Stimulated activated CD8-positive, alpha-beta memory T cell treated with anti-CD3 and anti-CD28 coated beads, Interleukin-7, amount 100 ng/mL, for 24 hours (primary cell): Measurements from ENCODE around the gene SMIM35.
"Not testable (repeated sequence)": the region's sequence is repeated elsewhere in the genome, so short reads cannot be mapped to it uniquely, and the experiment has no call there.

Experiments used
- DNase-seq: peaks from one replicate; pipeline ENCODE4 v3.0.0-alpha.2; 2020; ENCODE audit warnings: low read depth

Gene SMIM35

DNA sequence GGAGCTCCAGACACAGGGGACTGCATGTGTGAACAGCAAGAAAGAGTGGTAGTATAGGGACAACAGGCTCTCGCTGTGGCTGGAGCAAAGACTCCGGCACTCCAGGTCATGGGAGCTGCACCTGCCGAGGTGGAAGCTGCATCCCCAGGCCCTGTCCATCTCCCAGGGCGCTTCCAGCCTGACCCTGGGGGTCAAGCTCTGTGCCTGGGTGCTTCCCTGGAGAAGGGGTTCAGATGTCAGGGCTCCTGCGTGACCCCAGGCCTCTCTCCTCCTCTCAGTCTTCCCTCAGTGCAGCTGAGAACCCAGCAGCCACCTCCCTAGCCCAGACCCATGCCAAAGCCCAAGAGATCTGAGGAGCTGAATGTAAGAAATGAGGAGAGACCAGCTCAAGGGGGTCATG, 6.5 kb downstream of the SMIM35 start:
- DNase-seq, result no peak

DNA sequence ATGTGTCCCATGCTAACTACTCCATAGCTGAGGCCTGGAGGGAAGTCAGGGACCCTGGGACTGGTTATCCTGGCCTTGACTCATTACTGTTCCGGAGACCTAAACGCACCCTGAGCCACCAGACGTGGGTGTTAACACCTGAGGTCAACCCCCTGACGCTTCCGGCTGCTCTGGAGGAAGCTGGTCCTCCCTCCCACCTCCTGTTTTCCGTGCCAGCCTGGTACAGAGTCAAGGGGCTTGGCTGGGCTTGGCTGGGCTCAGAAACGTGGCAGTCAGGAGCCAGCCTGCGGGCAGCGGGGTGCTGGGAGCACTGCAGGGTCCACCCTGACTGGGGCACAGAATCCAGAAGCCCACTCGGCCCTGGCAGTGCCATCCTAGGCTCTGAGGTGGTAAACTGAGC, 7.3 kb downstream of the SMIM35 start:
- DNase-seq, result no peak

DNA sequence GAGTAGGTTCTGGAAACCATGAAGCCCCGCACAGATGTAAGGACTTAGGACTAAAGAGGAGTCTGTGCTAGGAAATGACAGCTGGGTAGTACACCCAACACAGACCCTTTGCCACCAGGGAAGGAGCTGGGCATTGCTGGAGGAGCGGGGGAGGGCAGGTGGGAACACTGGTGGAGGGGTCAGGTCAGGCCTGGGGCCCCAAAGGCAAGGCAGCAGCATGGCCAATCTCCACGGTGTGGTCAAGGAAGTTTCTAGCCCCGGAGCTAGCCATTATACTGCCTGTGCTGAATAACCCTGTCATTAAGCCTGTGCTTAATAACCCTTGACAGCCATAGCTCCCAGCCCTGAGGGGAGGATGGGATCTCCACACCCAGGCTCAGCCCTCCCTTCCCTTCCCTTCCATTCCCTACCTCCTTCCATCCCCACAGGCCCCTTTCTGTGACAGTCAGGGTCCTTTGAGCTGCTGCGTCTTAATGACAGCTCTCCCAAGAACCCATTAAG, 7.8 kb downstream of the SMIM35 start:
- DNase-seq, result no peak

DNA sequence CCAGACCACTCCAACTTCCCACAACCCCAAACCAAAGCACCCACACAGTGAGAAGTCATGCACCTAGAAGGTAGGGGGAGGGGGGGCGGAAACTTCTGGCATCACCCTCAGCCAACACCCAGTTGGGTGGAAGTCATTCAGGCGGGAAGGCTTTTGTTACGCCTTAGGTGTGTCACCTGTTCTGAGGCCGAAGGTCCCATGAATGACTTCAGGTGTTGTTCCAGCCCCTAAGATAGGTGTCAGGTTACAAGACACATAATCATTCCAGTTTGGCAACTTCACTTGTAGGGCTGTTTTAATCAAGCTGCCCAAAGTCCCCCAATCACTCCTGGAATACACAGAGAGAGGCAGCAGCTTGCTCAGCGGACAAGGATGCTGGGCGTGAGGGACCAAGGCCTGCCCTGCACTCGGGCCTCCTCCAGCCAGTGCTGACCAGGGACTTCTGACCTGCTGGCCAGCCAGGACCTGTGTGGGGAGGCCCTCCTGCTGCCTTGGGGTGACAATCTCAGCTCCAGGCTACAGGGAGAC, 9.9 kb downstream of the SMIM35 start, which contains the start of gene TMPRSS4:
TMPRSS4 (plus strand) TSS at position 325 of the 528 bp plus-strand sequence. CDS start 225 bp downstream, outside the sequence.
- DNase-seq, result no peak

DNA sequence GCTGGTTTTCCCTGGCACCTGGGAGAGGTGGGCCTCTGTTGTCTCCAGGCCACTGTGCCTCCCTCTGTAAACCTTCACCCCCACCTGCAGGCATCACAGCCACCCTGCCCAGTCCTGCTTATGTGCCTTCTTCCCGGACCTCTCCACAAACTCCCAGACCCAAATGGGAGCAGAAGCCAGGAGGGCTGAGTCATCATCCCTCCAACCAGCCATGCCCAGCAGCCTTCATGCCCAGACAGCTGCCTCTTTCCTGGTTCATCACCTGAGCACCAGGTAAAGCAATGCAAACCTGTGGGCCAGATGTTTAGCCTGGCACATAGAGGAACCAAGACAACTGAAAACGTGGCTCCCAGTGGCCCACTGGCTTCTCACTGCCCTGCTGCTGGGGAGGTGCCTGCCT, 12.0 kb downstream of the SMIM35 start:
- no peak for DNase-seq

DNA sequence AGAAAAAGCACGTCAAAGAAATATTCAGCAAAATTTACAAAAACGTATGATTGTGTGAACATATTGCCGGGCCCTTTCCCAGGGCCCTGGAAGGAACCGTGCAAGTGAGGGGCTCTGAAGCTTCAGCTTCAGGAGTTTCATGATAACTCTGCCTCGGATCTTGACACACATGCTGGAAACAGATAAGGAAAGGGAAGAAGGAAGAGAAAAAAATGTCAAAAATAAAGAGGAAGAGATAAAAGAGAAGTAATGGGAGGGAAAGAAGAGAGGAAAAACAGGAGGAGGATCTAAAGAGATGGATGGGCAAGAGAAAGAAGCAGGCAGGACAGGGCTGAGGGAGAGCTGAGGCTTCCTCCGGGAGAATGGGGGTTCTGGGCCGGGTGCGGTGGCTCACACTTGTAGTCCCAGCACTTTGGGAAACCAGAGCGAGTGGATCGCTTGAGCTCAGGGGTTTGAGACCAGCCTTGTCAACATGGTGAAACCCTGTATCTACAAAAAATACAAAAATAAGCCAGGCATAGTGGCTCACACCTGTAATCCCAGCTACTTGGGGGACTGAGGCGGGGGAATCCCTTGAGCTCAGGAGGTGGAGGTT, 12.6 kb downstream of the SMIM35 start:
- no peak for DNase-seq

DNA sequence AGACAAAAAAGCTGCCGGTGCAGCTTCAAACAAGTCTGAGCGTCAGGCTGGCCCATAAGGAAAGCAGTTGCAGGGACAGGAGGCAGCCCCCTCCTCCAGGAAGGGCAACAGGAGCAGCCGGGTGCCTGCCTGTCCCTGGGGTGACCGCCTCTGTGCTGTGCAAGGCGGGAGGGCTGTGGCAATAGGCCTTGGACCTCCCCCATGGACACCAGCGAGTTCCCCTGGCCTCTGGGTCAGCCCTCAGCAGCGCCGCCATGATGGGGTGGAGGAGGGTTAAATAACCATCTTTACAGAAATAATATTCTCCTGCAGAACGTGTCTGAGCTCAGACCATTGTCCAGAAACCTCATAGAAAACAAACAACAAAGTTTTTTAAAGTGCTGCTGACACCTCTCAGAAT, 13.2 kb downstream of the SMIM35 start:
- DNase-seq, result no peak

DNA sequence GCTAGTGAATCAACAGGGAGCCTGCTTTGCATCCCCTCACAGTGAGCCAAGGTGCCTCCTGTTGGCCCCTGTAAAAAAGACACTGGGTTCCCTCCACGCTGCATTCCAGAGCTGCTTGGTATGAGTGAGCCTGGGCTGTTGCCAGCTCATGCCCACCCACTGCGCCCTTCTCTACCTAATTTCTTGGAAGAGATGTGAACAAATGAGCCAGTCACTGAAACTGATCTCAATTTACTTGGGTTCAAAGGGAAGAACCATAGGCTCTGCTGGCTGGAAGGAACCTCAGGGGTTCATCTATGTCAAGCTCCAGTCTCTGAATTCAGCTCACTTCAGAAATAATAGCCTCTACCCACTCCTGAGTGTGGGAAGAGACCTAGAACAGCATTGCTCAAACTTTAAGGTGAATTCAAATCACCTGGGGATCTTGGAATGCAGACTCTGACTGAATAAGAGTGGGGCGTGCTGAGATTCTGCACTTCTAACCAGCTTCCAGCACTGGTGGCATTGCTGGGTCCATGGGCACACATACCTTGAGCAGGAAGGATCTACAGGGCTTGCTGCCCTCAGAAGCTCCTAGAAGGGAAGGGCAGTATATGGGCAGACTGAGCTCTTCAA, 15.2 kb downstream of the SMIM35 start:
- DNase-seq, result no peak

DNA sequence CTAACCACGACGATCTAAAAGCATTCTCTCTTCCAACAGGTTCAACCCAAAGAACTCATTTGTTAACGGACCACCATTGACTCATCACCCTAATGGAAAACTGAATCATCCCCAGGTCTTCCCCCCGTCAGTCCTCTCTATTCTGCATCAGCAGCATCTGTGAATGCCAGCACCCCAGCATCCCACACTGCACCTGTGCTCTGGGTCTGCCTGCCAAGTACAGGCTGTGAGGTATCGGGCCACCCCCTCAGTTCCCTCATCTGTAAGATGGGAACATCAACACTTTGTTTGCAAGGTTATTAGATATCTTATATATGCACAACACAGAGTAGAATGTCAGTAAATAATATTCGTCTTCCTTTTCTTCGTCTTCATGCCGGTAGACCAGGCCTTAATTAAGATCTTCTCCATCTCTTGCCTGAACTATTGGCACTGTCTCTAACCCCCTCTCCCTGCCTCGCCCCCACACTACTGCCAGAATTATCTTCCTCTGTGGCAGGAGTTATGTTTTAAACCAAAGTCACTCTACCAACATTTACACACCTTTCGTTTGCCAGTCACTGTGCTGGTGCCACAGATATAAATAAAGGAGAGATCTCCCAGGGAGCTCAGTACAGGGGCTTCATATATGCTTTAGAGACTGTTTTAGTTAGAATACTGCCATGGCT, 17.7 kb downstream of the SMIM35 start:
- DNase-seq, result no peak

DNA sequence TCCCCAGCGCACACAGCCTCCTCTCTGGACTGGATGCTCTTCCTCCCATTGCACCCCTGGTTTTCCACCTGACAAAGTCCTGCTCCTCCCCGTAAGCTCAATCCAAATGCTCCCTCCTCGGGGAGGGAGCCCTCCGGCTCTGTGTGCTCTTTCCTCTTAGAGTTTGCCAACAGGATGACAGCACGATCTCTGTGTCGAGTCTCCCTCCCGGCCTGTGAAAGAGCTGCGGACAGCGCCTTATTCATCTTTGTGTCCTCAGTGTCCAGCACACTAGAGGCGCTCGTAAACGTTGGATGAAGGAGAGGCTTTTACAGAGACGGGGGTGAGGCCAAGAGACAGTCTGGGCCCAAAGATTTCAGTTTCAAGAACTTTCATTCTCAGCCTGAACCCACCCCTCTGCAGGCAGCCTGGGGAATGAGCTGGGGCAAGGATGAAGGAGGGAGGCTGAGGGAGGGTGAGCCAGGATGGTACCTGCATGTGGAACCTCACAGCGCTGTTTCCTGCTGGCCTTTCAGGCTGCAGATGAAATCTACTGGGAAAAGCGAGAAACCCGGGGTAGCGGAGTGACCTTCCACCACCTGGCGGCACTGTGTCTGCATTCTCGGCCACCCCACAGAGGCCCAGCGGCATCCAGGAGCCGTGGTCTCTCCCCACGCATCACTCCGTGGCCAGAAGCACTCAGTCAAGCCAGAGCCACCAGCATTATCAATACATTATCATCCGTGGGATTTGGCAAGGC, 18.4 kb downstream of the SMIM35 start:
- no peak for DNase-seq

DNA sequence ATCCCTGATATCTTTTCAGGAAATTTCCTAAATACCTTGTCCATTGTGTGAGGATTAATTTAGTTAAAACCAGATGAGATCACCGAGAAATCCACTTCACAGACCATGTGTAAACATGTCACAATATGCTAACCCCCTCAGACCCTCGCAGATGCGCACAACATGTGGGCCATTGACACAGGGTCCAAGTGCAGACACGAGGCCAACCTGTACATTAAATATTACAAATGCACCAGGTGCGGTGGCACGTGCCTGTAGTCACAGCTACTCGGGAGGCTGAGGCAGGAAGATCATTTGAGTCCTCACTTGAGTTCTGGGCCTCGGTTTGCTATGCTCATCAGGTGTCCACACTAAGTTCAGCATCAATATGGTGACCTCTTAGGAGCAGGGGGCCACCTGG, 19.8 kb downstream of the SMIM35 start:
- DNase-seq, result no peak

DNA sequence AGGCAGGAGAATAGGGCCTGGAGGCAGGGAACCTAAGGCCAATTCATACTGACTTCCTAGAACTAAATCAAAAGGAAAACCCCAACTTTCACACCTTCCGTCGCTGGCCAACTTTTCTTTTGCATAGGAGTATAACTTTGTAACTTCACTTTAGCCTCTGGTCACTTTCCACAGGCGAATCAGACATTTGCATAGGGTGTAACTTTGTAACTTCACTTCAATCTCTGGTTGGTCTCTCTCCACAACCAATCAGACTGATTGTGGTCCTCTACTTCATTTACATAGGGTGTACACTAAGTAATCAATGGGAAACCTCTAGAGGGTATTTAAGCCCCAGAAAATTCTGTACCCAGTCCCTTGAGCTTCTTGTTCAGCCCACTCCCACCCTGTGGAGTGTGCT, 21.4 kb downstream of the SMIM35 start:
- no peak for DNase-seq

DNA sequence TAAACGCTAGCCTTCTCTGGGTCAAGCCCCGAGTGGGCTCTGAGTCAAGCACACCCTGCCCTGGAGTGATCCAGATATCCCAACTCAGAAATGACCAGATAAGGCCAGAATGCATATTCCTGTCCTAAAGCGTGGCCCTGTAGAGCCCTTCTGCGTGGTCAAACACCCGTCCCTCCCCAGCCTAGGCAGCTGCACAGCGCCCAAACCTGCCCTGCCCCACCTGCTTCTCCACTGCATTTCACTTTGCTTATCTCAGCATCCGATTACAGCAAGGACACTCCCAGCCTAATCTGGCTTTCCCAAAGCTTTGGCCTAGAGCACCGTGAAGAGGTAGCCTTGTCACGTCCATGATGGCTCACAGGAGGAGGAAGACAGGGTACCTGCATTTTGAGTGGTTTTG, 21.8 kb downstream of the SMIM35 start:
- no peak for DNase-seq

DNA sequence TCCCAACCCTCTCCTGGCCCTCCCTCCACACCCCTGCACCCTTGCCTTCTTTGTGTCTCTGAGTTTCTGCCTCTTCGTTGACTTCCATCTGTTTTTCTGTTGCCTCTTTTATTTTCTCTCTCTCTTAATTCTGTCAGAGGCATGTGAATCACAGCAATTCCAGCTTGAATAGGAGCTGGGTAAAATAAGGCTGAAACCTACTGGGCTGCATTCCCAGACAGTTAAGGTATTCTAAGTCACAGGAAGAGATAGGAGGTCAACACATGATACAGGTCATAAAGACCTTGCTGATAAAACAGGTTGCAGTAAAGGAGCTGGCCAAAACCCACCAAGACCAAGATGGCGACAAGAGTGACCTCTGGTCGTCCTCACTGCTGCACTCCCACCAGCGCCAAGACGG, 24.1 kb downstream of the SMIM35 start:
- DNase-seq, result not testable (repeated sequence)

DNA sequence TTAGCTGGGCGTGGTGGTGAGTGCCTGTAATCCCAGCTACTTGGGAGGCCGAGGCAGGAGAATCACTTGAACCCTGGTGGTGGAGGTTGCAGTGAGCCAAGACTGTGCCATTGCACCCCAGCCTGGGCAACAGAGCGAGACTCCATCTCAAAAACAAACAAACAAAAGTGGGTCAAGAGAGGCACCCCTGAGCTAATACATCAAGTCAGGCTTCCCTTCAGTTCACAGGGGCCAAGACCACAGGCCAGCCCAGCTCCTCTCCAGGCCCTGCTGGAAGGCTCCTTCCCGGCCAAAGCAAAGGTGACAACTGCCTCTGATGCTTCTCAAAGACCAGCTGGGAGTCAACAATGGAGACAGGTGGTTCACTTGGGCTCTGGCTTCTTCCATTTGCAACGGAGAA, 24.6 kb downstream of the SMIM35 start:
- not testable (repeated sequence) for DNase-seq

DNA sequence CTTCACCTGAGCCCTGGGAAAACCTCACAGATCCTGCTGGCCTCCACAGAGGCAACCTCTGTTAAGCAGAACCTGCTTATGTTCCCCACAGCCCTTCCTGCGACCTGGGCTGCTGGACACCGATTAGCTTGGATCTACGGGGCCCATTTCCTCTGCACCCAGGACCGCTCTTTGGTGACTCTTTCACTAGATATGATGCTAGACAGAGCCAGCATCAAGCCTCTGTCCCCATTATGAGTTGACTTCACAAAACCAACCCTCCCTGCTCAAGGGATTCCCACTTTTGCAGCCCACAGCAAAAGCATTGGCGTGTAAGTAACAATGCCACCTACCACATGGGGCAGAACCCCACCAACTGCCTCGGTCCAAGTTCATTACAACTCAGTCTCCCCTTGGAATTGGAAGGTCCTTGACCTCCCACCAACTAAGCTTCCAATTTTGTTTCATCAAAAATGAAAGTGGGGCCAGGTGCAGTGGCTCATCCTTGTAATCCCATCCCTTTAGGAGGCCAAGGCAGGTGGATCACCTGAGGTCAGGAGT, 25.1 kb downstream of the SMIM35 start:
- DNase-seq, result no peak

DNA sequence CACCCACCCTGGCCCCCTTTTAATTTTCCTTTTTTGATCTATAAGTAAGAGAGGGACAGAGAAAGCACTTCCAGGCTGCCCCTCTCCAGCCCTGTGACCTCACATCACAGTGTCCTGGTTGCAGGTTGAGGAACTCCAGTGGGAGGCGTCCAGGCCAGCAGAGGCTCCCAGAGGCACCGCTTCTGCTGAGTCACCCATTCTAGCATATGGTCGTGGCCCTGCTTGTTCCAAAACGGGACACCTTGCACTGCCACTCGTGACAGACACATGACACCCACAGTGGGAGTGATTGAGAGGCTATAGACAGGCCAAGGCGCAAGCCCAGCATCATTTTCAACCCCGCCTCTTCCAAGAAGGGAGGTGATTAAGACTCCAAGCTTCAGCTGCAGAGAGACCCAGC, 25.9 kb downstream of the SMIM35 start:
- no peak for DNase-seq

DNA sequence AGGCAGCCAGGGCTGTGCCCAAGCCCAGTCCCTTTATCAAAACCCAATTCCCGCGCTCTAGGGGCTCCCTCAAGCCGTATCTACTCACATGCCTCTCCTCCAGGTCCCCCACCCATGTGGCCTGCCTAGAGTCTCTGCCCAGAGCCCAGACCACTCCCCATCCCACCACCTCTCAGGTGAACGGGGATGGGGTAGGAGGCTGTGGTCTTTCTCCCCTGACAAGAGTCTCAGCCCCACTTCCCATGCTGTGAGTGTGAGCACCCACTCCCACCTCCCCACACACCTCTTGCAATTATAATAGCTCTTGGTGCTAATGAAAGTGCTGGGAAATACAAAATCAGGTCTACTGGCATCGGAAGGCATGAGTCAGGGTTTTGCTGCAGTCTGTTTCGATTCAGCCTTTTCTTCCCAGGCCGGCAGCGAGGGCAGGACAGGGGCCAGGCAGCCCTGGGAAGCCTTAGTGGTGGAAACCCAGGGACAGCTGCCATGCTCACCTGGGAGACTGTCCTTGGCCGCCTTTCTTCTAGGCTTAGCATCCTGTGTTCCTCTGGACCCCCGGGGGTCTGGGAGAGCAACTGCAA, 26.6 kb downstream of the SMIM35 start:
- DNase-seq, result no peak

DNA sequence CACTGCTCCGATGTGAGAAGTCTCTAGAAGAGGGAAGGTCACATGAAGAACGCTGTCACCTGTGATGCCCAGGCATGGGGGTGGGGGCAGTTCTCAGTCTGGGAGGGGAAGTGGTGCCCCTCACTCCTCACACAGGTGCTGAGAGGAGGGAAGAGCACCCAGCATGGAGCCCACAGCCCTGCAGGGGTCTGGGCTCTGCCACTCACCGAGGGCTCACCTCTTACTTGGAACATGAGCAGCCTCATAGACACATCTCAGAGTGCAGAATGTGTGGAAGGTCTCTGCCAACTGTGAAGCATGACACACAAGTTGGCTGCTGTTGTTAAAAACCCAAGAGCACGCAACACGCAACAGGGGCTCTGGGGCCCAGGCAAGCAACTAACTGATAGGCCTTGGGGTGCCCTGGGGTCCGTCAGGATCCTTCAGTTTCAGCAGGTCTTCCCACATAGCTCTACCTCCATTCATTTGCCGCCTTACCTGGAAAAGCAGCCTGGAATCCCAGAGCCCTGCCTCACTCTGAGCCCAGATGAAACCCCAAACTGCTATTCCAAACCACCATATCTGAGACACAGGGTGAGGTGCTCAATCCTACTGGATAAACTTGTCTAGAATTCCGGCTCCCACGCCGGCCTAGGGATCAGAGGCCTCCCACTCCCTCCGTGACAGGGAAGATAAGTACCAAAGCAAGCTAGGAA, 27.4 kb downstream of the SMIM35 start:
- no peak for DNase-seq

DNA sequence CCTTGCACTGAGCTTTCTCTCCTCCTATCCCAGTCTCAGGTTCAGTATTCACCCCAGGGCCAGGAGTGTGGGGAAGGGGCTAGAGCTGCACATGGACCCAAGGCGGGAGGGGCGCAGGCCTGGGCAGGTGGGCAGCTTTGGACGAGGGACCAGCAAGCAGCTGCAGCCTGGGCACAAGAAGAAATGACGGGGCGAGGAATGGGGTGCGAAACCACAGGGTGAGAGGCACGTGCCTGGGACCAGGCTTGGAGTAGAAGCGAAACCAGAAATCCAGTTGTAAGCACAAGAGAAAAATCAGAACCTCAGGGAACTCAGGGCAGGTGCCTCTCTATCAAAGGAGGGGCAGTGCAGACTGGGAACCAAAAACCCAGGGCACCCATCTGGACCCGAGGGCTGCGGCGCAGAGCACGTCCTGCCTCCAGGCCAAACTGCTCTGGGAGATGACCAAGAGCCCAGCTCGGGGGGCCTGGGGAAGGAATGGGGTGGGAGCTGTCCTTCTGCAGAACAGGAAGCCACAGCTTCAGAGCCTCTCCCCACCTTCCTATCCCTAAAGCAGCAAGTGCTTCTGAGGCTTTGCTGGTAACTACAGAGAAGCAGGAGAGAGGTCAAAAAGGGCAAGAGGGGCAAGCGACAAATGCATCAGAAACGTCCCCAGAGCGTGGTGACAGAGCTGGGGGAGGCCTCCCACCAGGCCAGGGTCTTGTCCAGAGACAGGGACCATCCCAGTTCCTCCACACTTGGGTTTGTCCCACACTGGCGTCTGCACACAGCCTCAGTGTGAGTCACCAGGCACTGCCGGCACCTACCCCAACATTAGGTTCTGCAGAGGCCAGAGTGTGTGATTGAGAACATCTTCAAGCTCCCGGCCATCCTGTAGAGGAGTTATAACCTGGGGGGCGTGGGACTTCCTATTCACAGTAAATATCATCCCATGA, 28.2 kb downstream of the SMIM35 start:
- no peak for DNase-seq
